Smooth muscle cell (in vitro differentiated cells): Measurements from ENCODE around the gene DOK4. TPM values are rescaled to one million over a fixed set of nuclear protein-coding genes. Genes with fewer than 3 reads are reported as not detected.
A peak's percentile ranks its signal among the peaks of the same experiment; 100 is the strongest.

ENCODE experiments used
- DNase-seq: peaks from one replicate; lab custom pipeline; 2025; ENCODE audit not compliant: unreplicated experiment; lab: John Stamatoyannopoulos, UW
- H2AFZ ChIP-seq: fragments of 200-600 bp; sonication (generic); 2 replicates; pipeline ENCODE4 v1.6.0; 2016; ENCODE audit warnings: antibody characterized with exemption, low read depth, mild to moderate bottlenecking
- H3F3A ChIP-seq: fragments of 200-600 bp; sonication (generic); 2 replicates; pipeline ENCODE4 v1.6.0; 2017; ENCODE audit warnings: antibody characterized with exemption, low read depth
- H3K27ac ChIP-seq: fragments of 200-600 bp; sonication (generic); 2 replicates; pipeline ENCODE4 v1.5.1; 2016; ENCODE audit warnings: low read depth, mild to moderate bottlenecking
- H3K27me3 ChIP-seq: fragments of 200-600 bp; sonication (generic); 2 replicates; pipeline ENCODE4 v1.6.1; 2016; ENCODE audit warnings: low read depth, mild to moderate bottlenecking
- H3K36me3 ChIP-seq: fragments of 200-600 bp; sonication (generic); 2 replicates; pipeline ENCODE4 v1.5.1; 2016; ENCODE audit warnings: low read depth
- H3K4me1 ChIP-seq: fragments of 200-600 bp; sonication (generic); 2 replicates; pipeline ENCODE4 v1.5.1; 2016; ENCODE audit warnings: low read depth
- H3K4me2 ChIP-seq: fragments of 200-600 bp; sonication (generic); 2 replicates; pipeline ENCODE4 v1.6.0; 2016; ENCODE audit warnings: mild to moderate bottlenecking
- H3K4me3 ChIP-seq: fragments of 200-600 bp; sonication (generic); 2 replicates; pipeline ENCODE4 v1.5.1; 2016; ENCODE audit warnings: mild to moderate bottlenecking
- H3K79me2 ChIP-seq: fragments of 200-600 bp; sonication (generic); 2 replicates; pipeline ENCODE4 v1.6.0; 2016; ENCODE audit warnings: low read depth, mild to moderate bottlenecking
- H3K9ac ChIP-seq: fragments of 200-600 bp; sonication (generic); 2 replicates; pipeline ENCODE4 v1.6.0; 2016; ENCODE audit warnings: low read depth
- H3K9me3 ChIP-seq: fragments of 200-600 bp; sonication (generic); replicated peaks from 2 replicates; pipeline ENCODE4 v1.5.1; 2016; ENCODE audit warnings: low read depth
- H4K20me1 ChIP-seq: fragments of 200-600 bp; sonication (generic); 2 replicates; pipeline ENCODE4 v1.6.0; 2016; ENCODE audit warnings: low read depth
- WGBS: methylation state at CpG from one replicate; pipeline ENCODE4 v1.1.7; 2016; ENCODE audit warnings: low lambda C conversion rate; 5-methylcytosine and 5-hydroxymethylcytosine counted together
- polyA plus RNA-seq: library from polyadenylated mRNA; unstranded; fragments of >200 nt; fragmentation: Nextera tagmentation; extraction: Ambion mirVana; gene quantifications from 2 replicates; pipeline ENCODE4 v1.2.1, GENCODE V29; 2016
- total RNA-seq: library from RNA; depleted of rRNA; stranded (reverse); fragments of >200 nt; gene quantifications from 2 replicates; pipeline ENCODE4 v1.2.3, GENCODE V29; 2014
- TF ChIP-seq, protein P1 (sequence below): fragments of 200-600 bp; sonication (generic); IDR thresholded peaks from 2 replicates; pipeline ENCODE4 v1.5.1; 2017; ENCODE audit warnings: borderline replicate concordance, mild to moderate bottlenecking, antibody characterized with exemption; ENCODE audit not compliant: insufficient read depth, poor library complexity, severe bottlenecking

DOK4 gene
- total and polyA plus RNA-seq, 2 experiments from 2014 or later = 43.5 to 73.6 TPM

DNA sequence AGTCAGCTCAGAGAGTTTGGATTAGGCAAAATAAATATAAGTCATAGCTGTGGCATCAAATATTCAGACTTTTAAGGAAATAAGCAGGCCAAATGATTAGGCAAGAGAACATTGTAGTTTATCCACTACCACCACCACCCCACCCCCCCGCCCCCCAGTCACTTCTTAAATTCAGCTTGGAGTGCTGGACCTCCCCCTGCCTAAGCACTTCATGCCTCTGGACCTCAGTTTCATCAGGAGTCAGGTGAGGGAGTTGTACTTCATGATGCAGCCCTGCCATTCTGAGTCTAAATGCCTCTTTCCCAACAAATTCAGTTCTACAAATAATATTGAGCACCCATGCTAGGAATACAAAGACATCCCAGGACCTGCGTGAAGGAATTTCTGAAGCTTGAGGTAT, 21.8 kb downstream of the DOK4 start:
- peaks cover 46% of the 10 kb centered on the region for H4K20me1 ChIP-seq
- no peak overlapping the region for H3K27ac ChIP-seq
- peaks cover 7% of the 10 kb centered on the region for H3K4me1 ChIP-seq
- no peak overlapping the region for H3K9ac ChIP-seq
- no peak overlapping the region for H2AFZ ChIP-seq
- H3K9me3 ChIP-seq = no peaks in the 10 kb centered on the region
- DNase-seq = no peak
- H3K27me3 ChIP-seq = no peaks in the 10 kb centered on the region
- H3K4me2 ChIP-seq = no peak overlapping the region
- TF ChIP-seq, protein P1, sequence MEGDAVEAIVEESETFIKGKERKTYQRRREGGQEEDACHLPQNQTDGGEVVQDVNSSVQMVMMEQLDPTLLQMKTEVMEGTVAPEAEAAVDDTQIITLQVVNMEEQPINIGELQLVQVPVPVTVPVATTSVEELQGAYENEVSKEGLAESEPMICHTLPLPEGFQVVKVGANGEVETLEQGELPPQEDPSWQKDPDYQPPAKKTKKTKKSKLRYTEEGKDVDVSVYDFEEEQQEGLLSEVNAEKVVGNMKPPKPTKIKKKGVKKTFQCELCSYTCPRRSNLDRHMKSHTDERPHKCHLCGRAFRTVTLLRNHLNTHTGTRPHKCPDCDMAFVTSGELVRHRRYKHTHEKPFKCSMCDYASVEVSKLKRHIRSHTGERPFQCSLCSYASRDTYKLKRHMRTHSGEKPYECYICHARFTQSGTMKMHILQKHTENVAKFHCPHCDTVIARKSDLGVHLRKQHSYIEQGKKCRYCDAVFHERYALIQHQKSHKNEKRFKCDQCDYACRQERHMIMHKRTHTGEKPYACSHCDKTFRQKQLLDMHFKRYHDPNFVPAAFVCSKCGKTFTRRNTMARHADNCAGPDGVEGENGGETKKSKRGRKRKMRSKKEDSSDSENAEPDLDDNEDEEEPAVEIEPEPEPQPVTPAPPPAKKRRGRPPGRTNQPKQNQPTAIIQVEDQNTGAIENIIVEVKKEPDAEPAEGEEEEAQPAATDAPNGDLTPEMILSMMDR = no peak
- peaks cover 6% of the 10 kb centered on the region for H3F3A ChIP-seq
- no peak overlapping the region for H3K4me3 ChIP-seq
- WGBS = 94% methylated on average over 2 of the region's 2 CpGs
- peaks cover 48% of the 10 kb centered on the region for H3K79me2 ChIP-seq
- H3K36me3 ChIP-seq = peaks cover 5% of the 10 kb centered on the region

DNA sequence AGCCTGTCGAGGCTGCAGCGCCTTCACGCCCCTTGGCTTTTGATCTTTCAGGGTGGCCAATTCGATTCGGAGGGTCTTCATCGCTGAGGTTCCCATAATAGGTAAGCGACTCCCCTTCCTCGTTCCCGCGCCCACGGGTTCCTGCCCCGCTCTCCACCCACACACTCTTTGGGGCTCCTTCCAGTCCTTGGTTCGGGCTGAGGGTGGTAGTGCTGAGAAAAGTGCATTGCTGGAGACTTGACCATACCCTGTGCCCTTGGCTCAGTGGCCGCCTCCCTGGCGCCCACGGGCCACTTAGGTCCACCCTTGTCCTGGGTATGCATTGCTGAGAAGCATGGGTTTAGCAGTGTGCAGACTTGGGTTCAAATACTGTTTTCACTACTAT, 23.3 kb downstream of the DOK4 start:
- H3K9me3 ChIP-seq = no peaks in the 10 kb centered on the region
- H3K79me2 ChIP-seq = peaks cover 48% of the 10 kb centered on the region
- peak overlapping the region; percentile 100 for H3K4me2 ChIP-seq
- no peak for DNase-seq
- TF ChIP-seq, protein P1 = no peak
- no peaks in the 10 kb centered on the region for H3K27me3 ChIP-seq
- H2AFZ ChIP-seq = no peak overlapping the region
- peaks cover 36% of the 10 kb centered on the region for H4K20me1 ChIP-seq
- H3F3A ChIP-seq = peaks cover 6% of the 10 kb centered on the region
- H3K9ac ChIP-seq = peak overlapping the region; percentile 93
- peaks cover 7% of the 10 kb centered on the region for H3K4me1 ChIP-seq
- H3K4me3 ChIP-seq = peak overlapping the region; percentile 93
- 2% methylated on average over 16 of the region's 16 CpGs for WGBS
- peaks cover 10% of the 10 kb centered on the region for H3K36me3 ChIP-seq
- H3K27ac ChIP-seq = peak overlapping the region; percentile 35

DNA sequence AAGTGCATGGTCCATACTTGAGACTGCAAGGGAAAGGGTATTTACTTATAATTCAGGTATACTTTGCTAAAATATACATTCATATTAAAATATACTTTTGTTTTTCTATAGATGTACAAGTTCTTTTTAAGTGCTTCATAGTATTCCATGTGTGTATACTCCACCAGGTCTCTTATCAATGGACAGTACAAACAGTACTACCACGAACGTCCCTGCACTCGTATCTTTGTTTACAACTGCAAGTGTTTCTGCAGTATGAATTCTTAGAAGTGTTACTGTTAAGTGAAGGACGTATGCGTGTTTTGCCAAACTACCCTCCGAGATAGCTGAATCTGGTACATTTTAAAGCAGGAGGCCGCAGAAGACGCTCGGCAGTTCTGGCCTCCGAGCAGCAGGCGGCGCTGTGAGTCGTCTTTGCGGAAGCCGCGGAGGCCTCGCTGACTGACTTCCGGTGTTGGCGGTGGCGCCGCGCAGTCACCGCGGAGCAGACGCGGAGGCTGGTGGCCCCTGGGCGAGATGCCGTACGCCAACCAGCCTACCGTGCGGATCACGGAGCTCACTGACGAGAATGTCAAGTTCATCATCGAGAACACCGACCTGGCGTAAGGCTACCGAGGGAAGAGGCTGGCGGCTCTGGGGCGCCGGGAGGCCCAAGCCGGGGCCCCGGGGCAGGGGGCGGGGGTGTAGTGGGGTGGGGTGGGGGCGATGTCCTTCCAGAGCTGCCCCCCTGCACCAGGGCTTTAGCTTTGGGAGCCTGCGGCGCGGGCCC, 23.9 kb downstream of the DOK4 start, which contains the start of gene POLR2C:
TSS of gene POLR2C (plus strand) at position 471 of the 769 bp plus-strand sequence. CDS start at position 517, 46 bp downstream.
- H3K79me2 ChIP-seq = peaks cover 42% of the 10 kb centered on the region
- peaks cover 30% of the 10 kb centered on the region for H4K20me1 ChIP-seq
- peak; percentile 55 for DNase-seq
- H3F3A ChIP-seq = peaks cover 2% of the 10 kb centered on the region
- H3K4me1 ChIP-seq = peaks cover 7% of the 10 kb centered on the region
- H3K9me3 ChIP-seq = no peaks in the 10 kb centered on the region
- TF ChIP-seq, protein P1 = peak; percentile 96
- 3% methylated on average over 40 of the region's 47 CpGs for WGBS
- no peaks in the 10 kb centered on the region for H3K27me3 ChIP-seq
- H2AFZ ChIP-seq = peak within 1 kb of the TSS; percentile 70
- H3K4me3 ChIP-seq = peak within 1 kb of the TSS; percentile 93
- peak within 1 kb of the TSS; percentile 100 for H3K4me2 ChIP-seq
- H3K36me3 ChIP-seq = peaks cover 7% of the 10 kb centered on the region
- peak within 1 kb of the TSS; percentile 35 for H3K27ac ChIP-seq
- peak within 1 kb of the TSS; percentile 93 for H3K9ac ChIP-seq

DNA sequence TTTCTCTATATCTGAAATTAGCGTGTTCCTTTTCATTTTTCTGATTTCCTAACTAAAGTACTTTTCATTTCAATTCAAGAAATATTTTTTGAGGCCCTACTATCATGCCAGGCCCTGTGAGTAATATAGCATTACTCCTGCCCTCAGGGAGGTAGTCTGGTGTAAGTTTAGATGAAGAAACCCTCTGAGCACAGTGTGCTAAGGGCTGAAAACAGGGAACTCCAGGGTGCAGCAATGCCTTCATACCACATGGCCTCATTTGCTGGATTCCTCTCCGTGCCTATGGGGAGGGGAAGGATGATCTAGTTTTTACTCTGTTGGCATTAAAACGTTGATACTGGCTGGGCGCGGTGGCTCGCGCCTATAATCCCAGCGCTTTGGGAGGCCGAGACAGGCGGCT, 34.3 kb downstream of the DOK4 start:
- 97% methylated on average over 10 of the region's 10 CpGs for WGBS
- no peak overlapping the region for H3K27ac ChIP-seq
- peaks cover 18% of the 10 kb centered on the region for H3K79me2 ChIP-seq

More for the DNA sequence above, 34.3 kb downstream of the DOK4 start:
- no peak overlapping the region for H3K9ac ChIP-seq
- no peaks in the 10 kb centered on the region for H3K9me3 ChIP-seq
- no peaks in the 10 kb centered on the region for H3K4me1 ChIP-seq
- H3K27me3 ChIP-seq = no peaks in the 10 kb centered on the region
- TF ChIP-seq, protein P1 = no peak
- DNase-seq = no peak
- H4K20me1 ChIP-seq = no peaks in the 10 kb centered on the region
- H3F3A ChIP-seq = no peaks in the 10 kb centered on the region
- H2AFZ ChIP-seq = no peak overlapping the region
- no peak overlapping the region for H3K4me2 ChIP-seq
- H3K36me3 ChIP-seq = peaks cover 10% of the 10 kb centered on the region
- H3K4me3 ChIP-seq = no peak overlapping the region
